GM18505 (cell line): ENCODE measurements around the gene TSPEAR.
"Not testable (repeated sequence)": the region's sequence is repeated elsewhere in the genome, so short reads cannot be mapped to it uniquely, and the experiment has no call there.

Source experiments
- ATAC-seq: cut with Tn5 transposase; IDR thresholded peaks from one replicate; pipeline ENCODE4 v1.9.1; 2021; ENCODE audit not compliant: unreplicated experiment
- POLR2A ChIP-seq: IDR thresholded peaks from 4 replicates; pipeline ENCODE4 v1.6.1; 2011; ENCODE audit warnings: borderline replicate concordance; ENCODE audit not compliant: insufficient read depth, insufficient read length; ENCODE audit errors: extremely low read depth

TSPEAR gene

GRCh38 chr21:44657635-44658540 lies 53.5 kb downstream of the TSPEAR start, which contains the start of gene KRTAP12-3:
KRTAP12-3 (plus strand) TSS chr21:44657932; CDS start chr21:44657980, 48 bp downstream.
- no peak for TF ChIP-seq POLR2A
- no peak for ATAC-seq

GRCh38 chr21:44656868-44657267 lies 54.5 kb downstream of the TSPEAR start:
- ATAC-seq: no peak
- TF ChIP-seq POLR2A: no peak

GRCh38 chr21:44654576-44655175 lies 56.7 kb downstream of the TSPEAR start, which contains the start of gene KRTAP12-4:
KRTAP12-4 (minus strand) TSS chr21:44654659; CDS start chr21:44654614, 45 bp downstream.
- no peak for TF ChIP-seq POLR2A
- no peak for ATAC-seq

- ATAC-seq: no peak
These were observed 57.5 kb downstream of the TSPEAR start for GRCh38 chr21:44653656-44654575.

GRCh38 chr21:44653123-44653522 lies 58.2 kb downstream of the TSPEAR start:
- ATAC-seq: no peak
- no peak for TF ChIP-seq POLR2A

More at GRCh38 chr21:44653656-44654575, 57.5 kb downstream of the TSPEAR start:
- TF ChIP-seq POLR2A: no peak

- no peak for TF ChIP-seq POLR2A
These were observed 60.2 kb downstream of the TSPEAR start for GRCh38 chr21:44650973-44651675.

GRCh38 chr21:44650265-44650972 lies 61.0 kb downstream of the TSPEAR start:
- TF ChIP-seq POLR2A: no peak
- ATAC-seq: no peak

More at GRCh38 chr21:44650973-44651675, 60.2 kb downstream of the TSPEAR start:
- no peak for ATAC-seq

- TF ChIP-seq POLR2A: no peak
- no peak for ATAC-seq
These were observed 61.8 kb downstream of the TSPEAR start for GRCh38 chr21:44649521-44650100.

GRCh38 chr21:44648557-44649311 lies 62.6 kb downstream of the TSPEAR start:
- no peak for ATAC-seq
- no peak for TF ChIP-seq POLR2A

- no peak for ATAC-seq
- TF ChIP-seq POLR2A: no peak
These were observed 64.2 kb downstream of the TSPEAR start for GRCh38 chr21:44647222-44647552.

- ATAC-seq: not testable (repeated sequence)
These were observed 64.8 kb downstream of the TSPEAR start, which contains the start of gene KRTAP10-11 for GRCh38 chr21:44646366-44647221. KRTAP10-11 (plus strand) TSS chr21:44646414; CDS start chr21:44646459, 45 bp downstream.
